HG03108 (cell line): ENCODE results near the gene MLLT10.

ENCODE experiments used
- ATAC-seq: cut with Tn5 transposase; IDR thresholded peaks from one replicate; pipeline ENCODE4 v1.9.1; 2021; ENCODE audit warnings: moderate library complexity; ENCODE audit not compliant: unreplicated experiment

MLLT10 gene

GRCh38 chr10:21759232-21759631 is 225.2 kb downstream of the MLLT10 start:
- ATAC-seq, result no peak

DNA sequence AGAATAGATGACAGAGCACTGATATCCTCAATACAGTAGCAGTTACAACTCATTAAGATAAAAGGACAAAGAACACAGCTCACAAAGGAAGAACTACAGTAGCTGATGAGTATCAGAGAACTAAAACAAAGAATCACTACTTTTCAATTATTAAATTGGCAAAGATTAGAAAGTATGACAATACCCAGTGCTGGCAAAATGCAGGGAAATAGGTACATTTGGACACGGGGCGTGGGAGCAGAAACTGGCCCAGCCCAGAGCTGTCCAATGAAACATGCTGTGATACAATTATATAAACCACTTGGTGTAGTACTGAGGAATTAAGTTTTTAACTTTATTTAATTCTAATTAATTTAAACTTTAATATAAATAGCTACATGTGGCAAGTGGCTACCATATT is 226.3 kb downstream of the MLLT10 start:
- ATAC-seq, result no peak

DNA sequence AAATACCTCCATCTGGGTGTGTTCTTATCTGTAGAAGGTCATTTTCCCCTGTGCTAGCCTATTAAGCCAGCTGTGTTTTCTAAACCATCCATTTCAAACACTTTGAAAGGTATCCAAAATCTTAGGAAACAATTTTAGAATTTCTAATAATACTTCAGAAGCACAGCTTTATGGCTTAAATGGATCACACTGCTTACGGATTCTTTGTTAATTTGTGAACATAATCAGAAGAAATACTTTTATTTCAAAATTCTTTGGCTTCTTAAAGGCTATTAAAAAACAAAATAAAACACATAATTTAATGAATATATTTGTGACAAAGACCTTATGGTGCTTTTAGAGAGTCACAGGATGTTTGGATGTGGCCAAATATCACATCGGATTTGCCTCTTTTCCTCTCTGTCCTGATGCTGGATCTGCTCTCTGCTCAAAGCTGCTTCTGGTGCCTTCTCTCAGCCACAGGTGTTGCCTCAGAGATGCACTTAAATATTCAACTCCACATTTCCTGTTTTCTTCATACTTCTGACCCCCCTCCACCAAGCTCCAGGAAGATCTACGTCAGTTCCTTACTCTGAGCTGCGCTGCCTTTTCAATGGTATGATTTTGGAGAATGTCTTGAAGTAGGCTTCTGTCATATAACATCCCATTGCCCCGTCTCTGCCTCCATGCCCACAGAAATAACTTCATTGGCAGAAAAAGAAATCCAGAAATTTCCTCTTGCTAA is 230.6 kb downstream of the MLLT10 start:
- no peak for ATAC-seq

DNA sequence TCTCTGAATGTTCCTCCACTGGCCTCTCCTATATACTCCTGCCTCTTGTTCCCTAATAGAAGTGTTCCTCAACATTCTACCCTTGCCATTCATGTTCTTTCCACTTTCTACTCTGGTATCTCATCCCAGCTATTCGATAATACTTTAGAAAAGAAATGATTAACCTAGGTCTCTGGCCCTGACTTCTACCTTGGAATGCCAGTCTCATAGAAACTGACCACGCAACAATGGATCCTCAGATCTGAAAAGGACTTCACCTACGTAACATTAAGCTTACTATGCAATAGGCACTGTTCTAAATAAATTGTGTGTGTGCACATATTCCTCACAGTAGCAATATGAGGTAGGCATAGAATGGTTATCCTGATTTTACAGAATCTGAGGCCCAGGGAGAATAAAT is 235.0 kb downstream of the MLLT10 start:
- no peak for ATAC-seq

- ATAC-seq, result no peak
These were observed 237.2 kb downstream of the MLLT10 start for GRCh38 chr10:21771219-21771618.

- no peak for ATAC-seq
These were observed 242.9 kb downstream of the MLLT10 start for GRCh38 chr10:21776883-21777282.

DNA sequence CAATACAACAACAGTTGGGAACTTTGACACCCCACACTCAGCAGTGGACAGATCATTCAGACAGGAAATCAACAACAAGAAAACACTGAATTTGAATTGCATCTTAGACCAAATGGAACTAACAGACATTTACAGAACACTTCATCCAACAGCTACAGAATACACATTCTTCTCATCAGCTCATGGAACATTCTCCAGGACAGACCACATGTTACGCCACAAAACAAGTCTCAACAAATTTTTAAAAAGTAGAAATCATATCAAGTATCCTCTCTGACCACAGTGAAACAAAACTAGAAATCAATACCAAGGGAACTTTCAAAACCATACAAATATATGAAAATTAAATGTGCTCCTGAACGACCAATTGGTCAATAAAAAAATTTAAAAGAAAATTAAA is 257.2 kb downstream of the MLLT10 start:
- ATAC-seq, result no peak
